Fibroblast of skin of right biceps (primary cell): Measurements from ENCODE around the gene LMAN1.

Source experiments
- DNase-seq: peaks from one replicate; pipeline ENCODE4 v3.0.0-alpha.2; 2013

The LMAN1 gene

DNA sequence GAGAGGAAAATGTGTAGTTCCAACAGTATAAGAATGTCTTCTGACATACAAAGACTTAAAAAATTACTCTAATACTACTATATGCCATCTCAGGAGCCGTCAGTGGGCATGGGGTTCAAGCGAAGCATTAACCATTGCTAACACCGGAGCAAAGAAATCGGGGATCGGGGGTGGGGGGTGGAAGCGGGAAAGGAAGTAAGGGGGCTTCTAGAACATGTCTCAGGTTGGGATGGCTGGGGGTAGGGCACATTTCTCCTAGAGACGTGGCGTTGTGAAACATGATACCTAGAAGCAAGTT, 702 bp downstream of the LMAN1 start:
- peak; percentile 77 for DNase-seq

- DNase-seq = peak; percentile 83
Measured at GRCh38 chr18:59357928-59358327, 1.1 kb downstream of the LMAN1 start.

DNA sequence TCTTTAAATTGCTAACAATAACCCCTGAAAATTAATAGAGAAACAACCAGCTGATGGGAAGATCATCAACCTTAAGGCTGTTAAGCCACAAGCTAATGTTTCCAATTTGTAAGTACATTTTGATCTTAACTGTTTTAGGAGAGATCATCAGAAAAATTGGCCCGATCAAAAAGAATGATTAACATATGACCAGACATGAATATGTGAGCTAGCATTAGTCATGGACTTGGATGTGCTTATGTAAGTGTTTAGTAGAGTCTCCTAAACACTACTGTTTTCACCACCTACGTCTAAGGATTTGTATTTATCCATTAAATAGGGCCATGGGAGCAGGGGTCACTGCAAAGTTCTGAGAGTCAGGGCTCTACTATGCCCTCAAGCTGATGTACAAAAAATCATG, 4.3 kb downstream of the LMAN1 start:
- no peak for DNase-seq

DNA sequence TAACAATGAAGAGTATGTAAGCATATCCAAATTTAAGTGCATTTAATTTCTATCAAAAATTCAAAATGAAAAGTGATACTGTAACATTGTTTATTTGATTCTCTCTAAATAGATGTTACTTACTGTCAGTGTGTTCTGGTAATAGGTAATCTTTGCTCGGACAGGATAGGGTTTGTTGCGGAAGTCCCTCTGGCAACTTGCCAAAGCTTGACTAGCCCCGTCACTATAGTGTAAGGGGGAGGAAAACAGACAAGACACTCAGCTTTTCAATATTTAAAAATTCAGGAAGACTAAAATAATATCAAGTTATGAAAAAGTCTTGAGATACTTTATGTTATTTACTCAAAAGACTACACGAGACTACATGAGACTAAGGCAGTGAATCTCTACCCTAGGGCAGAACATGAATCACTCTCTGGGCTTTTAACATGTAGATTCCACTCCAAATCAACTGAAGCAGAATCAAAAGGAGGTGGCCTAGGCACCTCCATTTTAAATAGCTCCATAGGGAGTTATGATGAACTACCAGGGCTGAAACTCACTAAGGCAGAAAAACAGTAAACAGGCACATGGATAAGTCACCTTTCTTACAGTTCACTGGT, 5.9 kb downstream of the LMAN1 start:
- no peak for DNase-seq

GRCh38 chr18:59352250-59352855, 6.7 kb downstream of the LMAN1 start:
- DNase-seq = no peak

DNA sequence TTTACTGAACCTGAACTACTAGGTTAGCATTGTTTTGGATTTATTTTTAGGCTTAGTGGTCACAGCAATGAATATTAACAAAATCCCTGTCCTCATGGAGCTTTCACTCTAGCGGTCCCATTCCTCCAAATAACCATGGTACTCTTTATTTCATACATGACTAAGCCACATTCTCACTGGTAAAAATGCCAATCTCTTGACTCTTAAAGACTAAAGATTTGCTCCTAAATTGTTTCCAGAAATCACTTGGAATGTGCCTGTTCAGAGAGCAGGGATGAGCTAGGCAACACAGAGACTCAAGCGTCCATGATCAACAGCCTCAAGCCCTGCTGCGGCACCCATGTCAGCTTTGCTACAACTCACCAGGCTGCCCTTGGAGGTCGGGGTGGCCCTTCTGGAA, 13.5 kb downstream of the LMAN1 start:
- peak; percentile 55 for DNase-seq

DNA sequence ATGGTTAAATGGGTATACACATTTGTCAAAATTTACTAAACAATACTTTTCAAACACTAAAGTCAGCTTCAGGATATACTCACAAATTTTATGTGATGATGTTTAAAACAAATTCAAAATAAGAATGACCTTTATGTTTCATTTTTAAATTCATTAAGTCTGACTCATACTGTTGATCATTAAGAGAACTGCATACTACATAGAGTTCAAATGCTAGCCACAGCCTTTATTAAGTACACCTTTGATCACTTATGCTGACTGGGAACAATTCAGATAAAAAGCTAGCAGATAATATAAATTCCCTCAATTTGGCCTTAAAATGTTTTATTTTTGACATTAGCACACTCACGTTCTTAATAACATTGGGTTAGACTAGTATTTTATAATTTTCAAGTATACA, 14.1 kb downstream of the LMAN1 start:
- DNase-seq = no peak

DNA sequence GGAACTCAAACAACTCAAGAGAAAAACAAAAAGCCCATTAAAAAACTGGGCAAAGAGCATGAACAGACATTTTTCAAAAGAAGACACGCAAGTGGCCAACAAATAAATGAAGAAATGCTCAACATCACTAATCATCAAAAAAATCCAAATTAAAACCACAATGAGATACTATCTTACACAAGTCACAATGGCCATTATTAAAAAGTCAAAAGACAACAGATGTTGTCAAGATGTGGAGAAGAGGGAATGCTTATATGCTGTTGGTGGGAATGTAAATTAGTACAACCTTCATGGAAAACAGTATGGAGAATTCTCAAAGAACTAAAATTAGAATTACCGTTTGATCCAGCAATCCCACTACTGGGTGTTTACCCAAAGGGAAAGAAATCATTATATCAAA, 15.1 kb downstream of the LMAN1 start:
- no peak for DNase-seq

- DNase-seq = no peak
Measured at GRCh38 chr18:59340817-59341216, 18.2 kb downstream of the LMAN1 start.

GRCh38 chr18:59340312-59340711, 18.8 kb downstream of the LMAN1 start:
- no peak for DNase-seq

DNA sequence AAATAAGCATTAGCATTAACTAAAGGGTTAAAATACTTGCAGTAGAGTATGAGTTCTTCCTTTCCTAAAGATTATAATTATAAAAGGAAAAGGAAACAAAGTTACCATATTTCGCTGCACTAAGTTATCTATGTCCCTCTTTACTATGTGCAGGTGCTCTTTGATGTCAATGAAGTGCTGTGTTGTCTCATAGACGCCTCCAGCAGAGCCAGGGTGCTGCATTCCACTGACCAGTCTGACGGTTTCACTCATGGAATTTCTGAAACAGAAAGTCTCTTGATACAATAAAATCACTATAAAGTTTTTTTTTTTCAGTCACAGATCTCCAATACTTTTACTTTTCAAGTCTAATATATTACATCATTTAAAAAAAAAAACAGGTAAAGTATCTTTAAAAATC, 26.1 kb downstream of the LMAN1 start:
- no peak for DNase-seq

DNA sequence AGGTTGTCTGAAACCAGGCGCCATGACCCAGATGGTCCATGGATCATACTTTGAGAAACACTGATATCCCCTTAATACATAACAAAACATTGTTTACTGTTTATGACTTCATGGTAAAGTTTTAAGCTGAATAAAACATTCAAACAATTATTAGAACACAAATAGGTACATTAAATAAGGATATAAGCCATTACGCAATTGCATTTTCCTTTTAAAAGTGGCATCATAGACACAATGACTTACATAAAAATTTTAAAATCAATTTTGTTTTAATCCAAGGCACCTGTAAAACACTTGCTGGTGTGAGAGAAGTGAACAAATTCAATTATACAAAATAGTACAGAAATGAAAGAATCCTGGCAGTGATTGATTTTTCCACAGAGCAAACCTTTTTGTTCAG, 30.4 kb downstream of the LMAN1 start:
- no peak for DNase-seq

DNA sequence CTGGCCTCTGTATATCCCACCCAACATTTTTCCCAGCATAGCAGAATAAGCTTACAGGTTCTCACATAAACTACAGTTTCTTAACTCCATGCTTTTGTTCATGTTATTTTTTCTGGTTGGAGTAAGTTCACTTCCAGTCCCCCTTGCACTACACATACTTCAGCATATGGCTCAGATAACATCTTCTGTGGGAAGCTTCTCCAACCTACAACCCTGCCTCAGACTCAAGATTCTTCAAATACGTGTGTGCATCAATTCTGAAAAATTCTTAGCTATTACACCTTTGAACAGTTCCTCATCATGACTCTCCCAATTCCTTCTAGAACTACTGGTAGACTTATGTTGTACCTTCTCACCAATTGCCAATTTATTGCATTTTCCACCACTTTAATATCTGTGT, 33.1 kb downstream of the LMAN1 start:
- no peak for DNase-seq

- DNase-seq = no peak
Measured at GRCh38 chr18:59324623-59324971, 34.5 kb downstream of the LMAN1 start.

- DNase-seq = peak; percentile 41
Measured at GRCh38 chr18:59323931-59324622, 35.0 kb downstream of the LMAN1 start.

GRCh38 chr18:59318460-59319050, 40.5 kb downstream of the LMAN1 start, which contains the start of gene CPLX4:
Gene CPLX4, minus strand, starts transcription at chr18:59318649. Its CDS starts 187 bp downstream, at chr18:59318462.
- DNase-seq = no peak

- peak; percentile 75 for DNase-seq
Measured at GRCh38 chr18:59311631-59312030, 47.4 kb downstream of the LMAN1 start.

- no peak for DNase-seq
Measured at GRCh38 chr18:59308938-59309260, 50.2 kb downstream of the LMAN1 start.

DNA sequence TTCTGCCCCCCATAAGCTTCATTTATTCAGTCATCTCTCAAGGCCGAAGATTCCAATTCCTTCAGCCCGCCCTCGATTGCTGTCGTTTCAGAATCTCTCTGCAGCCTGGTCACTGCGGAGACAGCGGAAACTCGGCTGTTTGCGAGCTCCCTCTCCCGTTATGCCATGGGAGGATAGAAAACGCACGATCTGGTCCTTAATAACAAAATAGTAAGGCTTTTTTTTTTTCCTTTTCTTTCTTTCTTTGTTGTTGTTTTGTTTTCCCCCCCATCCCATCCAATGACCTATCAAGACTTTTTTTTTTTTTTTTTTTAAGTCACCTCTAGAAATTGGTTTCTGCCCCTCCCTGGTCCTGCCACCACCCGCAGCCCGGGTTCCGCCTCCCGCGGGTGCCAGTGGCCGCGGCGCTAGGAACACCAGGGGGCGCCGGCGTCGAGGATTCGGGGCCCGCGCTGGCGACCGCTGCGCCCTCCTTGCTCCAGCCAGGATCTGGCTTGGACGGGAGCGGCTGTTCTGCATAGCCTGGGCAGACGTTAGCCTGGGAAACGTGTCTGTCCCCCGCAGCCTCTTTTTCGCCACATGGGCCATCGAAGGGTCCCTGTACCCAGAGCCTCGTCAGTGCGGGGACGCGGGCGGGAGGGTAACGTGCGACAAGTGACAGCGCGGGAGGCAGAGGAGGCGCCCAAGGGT, 50.7 kb downstream of the LMAN1 start:
- peak; percentile 58 for DNase-seq

- no peak for DNase-seq
Measured at GRCh38 chr18:59306640-59307039, 52.4 kb downstream of the LMAN1 start.

DNA sequence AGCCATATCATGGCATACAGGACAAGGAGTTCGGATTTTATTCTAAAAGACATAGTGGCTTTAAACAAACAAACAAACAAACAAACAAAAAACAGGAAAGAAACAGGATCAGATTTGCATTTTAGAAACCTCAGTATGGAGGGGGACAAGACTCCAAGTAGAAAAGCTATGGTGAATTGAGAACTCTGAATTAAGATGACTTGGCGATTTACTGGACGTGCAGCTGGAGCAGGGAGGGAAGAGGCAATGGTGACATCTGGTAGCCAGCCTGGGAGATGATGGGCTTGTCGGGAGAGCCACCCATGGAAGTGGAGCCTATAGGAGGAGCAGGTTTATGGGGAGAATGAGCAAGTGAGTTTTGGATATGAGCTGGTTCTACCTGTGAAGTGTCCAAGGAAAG, 53.8 kb downstream of the LMAN1 start:
- DNase-seq = no peak

GRCh38 chr18:59303656-59304195, 55.3 kb downstream of the LMAN1 start:
- DNase-seq = no peak

DNA sequence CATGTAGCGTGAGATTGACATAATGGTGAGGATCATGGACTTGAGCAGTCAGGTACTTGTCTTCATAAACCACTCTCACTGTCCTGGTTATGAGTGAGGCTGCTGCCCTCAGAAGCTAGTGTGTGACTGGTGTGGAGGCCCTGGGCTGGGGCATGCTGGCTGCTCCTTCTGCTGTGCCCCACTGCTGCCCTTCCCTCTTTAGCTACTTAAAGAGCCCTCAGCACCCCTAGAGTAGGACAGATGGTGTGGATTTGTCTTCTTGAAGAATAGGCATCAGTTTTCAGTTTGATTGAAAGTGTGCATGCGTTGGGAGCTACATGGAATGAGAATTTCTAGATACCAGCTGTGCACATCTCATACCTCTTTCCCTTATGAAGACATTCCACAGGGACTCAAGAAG, 56.1 kb downstream of the LMAN1 start:
- DNase-seq = no peak

DNA sequence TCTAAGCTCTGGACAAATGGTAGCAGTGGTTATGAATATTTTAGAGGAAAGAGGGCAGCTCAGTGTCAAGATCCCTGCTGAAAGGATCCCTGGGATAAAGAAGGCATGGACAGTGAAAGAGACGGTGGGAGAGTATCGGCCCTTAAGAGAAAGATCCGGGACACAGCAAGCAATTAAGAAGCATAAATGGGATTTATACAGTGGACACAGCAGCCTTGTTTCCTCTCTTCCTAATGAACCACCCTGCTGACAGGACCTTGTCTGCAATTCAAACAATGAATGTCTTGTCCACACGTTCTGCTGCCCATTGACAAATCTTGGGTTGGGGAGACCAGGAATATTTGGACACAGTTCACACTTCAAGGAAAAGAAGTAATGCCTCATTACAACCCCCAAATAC, 57.1 kb downstream of the LMAN1 start:
- no peak for DNase-seq
